GM12891 (cell line): ENCODE results near the gene RPH3AL.

Source experiments
- PAX5 ChIP-seq: IDR thresholded peaks from 2 replicates; pipeline ENCODE4 v1.6.1; 2011; ENCODE audit warnings: low read length, moderate library complexity, mild to moderate bottlenecking; ENCODE audit not compliant: insufficient read depth, severe bottlenecking
- POLR2A ChIP-seq: IDR thresholded peaks from 2 replicates; pipeline ENCODE4 v1.6.1; 2011; ENCODE audit warnings: low read depth, low read length, control low read depth
- POLR2AphosphoS5 ChIP-seq: IDR thresholded peaks from 2 replicates; pipeline ENCODE4 v1.6.1; 2011; ENCODE audit warnings: low read depth, low read length, control low read depth
- SPI1 ChIP-seq: IDR thresholded peaks from 2 replicates; pipeline ENCODE4 v1.6.1; 2011; ENCODE audit warnings: low read depth, low read length, control low read depth
- TAF1 ChIP-seq: IDR thresholded peaks from 2 replicates; pipeline ENCODE4 v1.6.1; 2011; ENCODE audit warnings: low read depth, low read length, control low read depth

- no peak for TF ChIP-seq POLR2A
- TF ChIP-seq POLR2AphosphoS5 = no peak
- TF ChIP-seq SPI1 = no peak
- no peak for TF ChIP-seq TAF1
- TF ChIP-seq PAX5 = no peak
Measured at GRCh38 chr17:181245-182049, 171.2 kb downstream of the RPH3AL start, which contains the start of gene DOC2B.
